K562 (cell line): ENCODE measurements around the gene CCAR1. TPM values are rescaled to one million over a fixed set of nuclear protein-coding genes. Genes with fewer than 3 reads are reported as not detected.
"Not testable (repeated sequence)": the region's sequence is repeated elsewhere in the genome, so short reads cannot be mapped to it uniquely, and the experiment has no call there.

Experiments used
- ATAC-seq: fragments of 200-7000 bp; cut with Tn5 transposase; 3 replicates; pipeline ENCODE4 v1.9.1; 2020; ENCODE audit warnings: moderate library complexity
- BruUV-seq: library from RNA; stranded (reverse); fragments of 400-500 nt; replicated peaks from 2 replicates; lab custom pipeline; 2021; lab: Mats Ljungman, UMichigan
- CTCF ChIA-PET: fragments of 300-600 bp; formaldehyde crosslinking; extraction: SDS; loops from one replicate; lab custom pipeline; 2021; ENCODE audit warnings: low intra/inter-chr PET ratio; lab: Yijun Ruan, JAX
- POLR2A ChIA-PET: fragments of 300-600, 350-650 bp; sonication (Branson Sonifier 250); formaldehyde crosslinking; extraction: SDS; loops from one replicate; lab custom pipeline; 2021; ENCODE audit warnings: antibody characterized with exemption, inconsistent platforms; lab: Yijun Ruan, JAX
- DNase-seq, 4 experiments: peaks; one replicate each; pipeline versions ENCODE4 v3.0.0 to v3.0.0-alpha.2; 2011 to 2018; ENCODE audit warnings: low spot score in 3 of 4, mixed read lengths in 3 of 4; ENCODE audit errors: extremely low read depth in 1 of 4
- FAIRE-seq: peaks from 2 replicates; lab custom pipeline; 2011; peaks lifted over from hg19 to GRCh38; lab: Jason Lieb, UNC
- H2AFZ ChIP-seq: 2 replicates; pipeline ENCODE4 v1.6.0; 2011; ENCODE audit warnings: low read depth, low read length, control low read depth, inconsistent platforms
- H3K27ac ChIP-seq: fragments of 200-600 bp; 3 replicates; pipeline ENCODE4 v1.8.0; 2011; ENCODE audit warnings: low read depth, mild to moderate bottlenecking, control low read depth, inconsistent platforms, low read length, moderate library complexity, mixed read lengths; ENCODE audit errors: extremely low read depth
- H3K27me3 ChIP-seq, 2 experiments: fragments of 300-600 bp in 1 of 2; 2 replicates in 1 of 2; 3 replicates in 1 of 2; pipeline versions ENCODE4 v1.6.0 to v1.8.0; 2011; ENCODE audit warnings: inconsistent platforms in 2 of 2, low read length in 2 of 2, mild to moderate bottlenecking in 1 of 2, mixed read lengths in 1 of 2, moderate library complexity in 1 of 2; ENCODE audit not compliant: control insufficient read depth in 2 of 2, insufficient read depth in 2 of 2
- H3K36me3 ChIP-seq: fragments of 300-600 bp; 3 replicates; pipeline ENCODE4 v1.8.0; 2011; ENCODE audit warnings: mild to moderate bottlenecking, low read length, inconsistent platforms; ENCODE audit not compliant: control insufficient read depth, insufficient read depth
- H3K4me1 ChIP-seq, 2 experiments: fragments of 200-600 bp in 1 of 2; replicated peaks in 1 of 2; 2 replicates in 1 of 2; 3 replicates in 1 of 2; pipeline versions ENCODE4 v1.5.1 to v1.8.0; 2011; ENCODE audit warnings: inconsistent platforms in 2 of 2, low read length in 2 of 2, mild to moderate bottlenecking in 1 of 2, mixed read lengths in 1 of 2, moderate library complexity in 1 of 2; ENCODE audit not compliant: control insufficient read depth in 2 of 2, insufficient read depth in 2 of 2
- H3K4me2 ChIP-seq: 2 replicates; pipeline ENCODE4 v1.6.1; 2011; ENCODE audit warnings: low read length, control low read depth, inconsistent platforms, mixed read lengths; ENCODE audit not compliant: insufficient read depth
- H3K4me3 ChIP-seq: fragments of 200-600 bp; sonication (generic), shearing (Covaris generic); 2 replicates; pipeline ENCODE4 v1.5.1; 2016; ENCODE audit warnings: control low read depth, inconsistent platforms
- H3K79me2 ChIP-seq: fragments of 200-600 bp; 3 replicates; pipeline ENCODE4 v1.8.0; 2011; ENCODE audit warnings: low read length, inconsistent platforms; ENCODE audit not compliant: control insufficient read depth, insufficient read depth
- H3K9ac ChIP-seq, 2 experiments: 2 replicates each; pipeline versions ENCODE4 v1.6.0 to v1.6.1; 2011; ENCODE audit warnings: low read depth in 2 of 2, low read length in 2 of 2, control low read depth in 1 of 2, inconsistent platforms in 1 of 2, mild to moderate bottlenecking in 1 of 2, mixed read lengths in 1 of 2; ENCODE audit not compliant: insufficient read depth in 1 of 2
- H3K9me1 ChIP-seq: one replicate; pipeline ENCODE4 v1.6.0; 2011; ENCODE audit warnings: inconsistent platforms, mild to moderate bottlenecking, low read length, moderate library complexity; ENCODE audit not compliant: control insufficient read depth, insufficient read depth
- H3K9me3 ChIP-seq: replicated peaks from 2 replicates; pipeline ENCODE4 v1.5.1; 2011; ENCODE audit warnings: low read depth, low read length, inconsistent platforms; ENCODE audit not compliant: control insufficient read depth, insufficient read depth
- H4K20me1 ChIP-seq: replicated peaks from 2 replicates; pipeline ENCODE4 v1.6.1; 2011; ENCODE audit warnings: low read length, inconsistent platforms, mixed read lengths; ENCODE audit not compliant: control insufficient read depth, insufficient read depth
- CTBP1 ChIP-seq: fragments of 450-650 bp; IDR thresholded peaks from 2 replicates; pipeline ENCODE4 v1.6.1; 2016; ENCODE audit warnings: borderline replicate concordance
- PHF8 ChIP-seq: fragments of 200-600 bp; sonication (generic); IDR thresholded peaks from 2 replicates; pipeline ENCODE4 v1.6.1; 2012; ENCODE audit warnings: mixed run types, mild to moderate bottlenecking, inconsistent platforms, low read length, moderate library complexity, borderline replicate concordance
- RB1 ChIP-seq: fragments of 450-650 bp; IDR thresholded peaks from 2 replicates; pipeline ENCODE4 v1.6.1; 2017; ENCODE audit warnings: low read depth, mild to moderate bottlenecking
- TFAP4 ChIP-seq: sonication (generic); formaldehyde crosslinking; IDR thresholded peaks from 2 replicates; pipeline ENCODE4 v1.8.0; 2022; ENCODE audit warnings: missing genetic modification reagents, mild to moderate bottlenecking, moderate library complexity, borderline replicate concordance
- VEZF1 ChIP-seq: fragments of 200-800 bp; sonication (Bioruptor generic); IDR thresholded peaks from 2 replicates; pipeline ENCODE4 v1.6.1; 2017; ENCODE audit warnings: missing genetic modification characterization, missing compliant biosample characterization
- ZFX ChIP-seq: sonication (generic); formaldehyde crosslinking; IDR thresholded peaks from 2 replicates; pipeline ENCODE4 v1.8.0; 2022; ENCODE audit warnings: mild to moderate bottlenecking, missing genetic modification reagents, moderate library complexity
- ZNF740 ChIP-seq, 3 experiments: fragments of 200-800 bp in 1 of 3; sonication (Bioruptor generic) in 1 of 3; sonication (generic) in 1 of 3; formaldehyde crosslinking in 1 of 3; IDR thresholded peaks; 2 replicates each; pipeline versions ENCODE4 v1.6.1 to v1.8.0; 2016 to 2022; ENCODE audit warnings: mild to moderate bottlenecking in 2 of 3, missing compliant biosample characterization in 2 of 3, missing genetic modification characterization in 2 of 3, missing genetic modification reagents in 1 of 3
- WGBS: fragments of 100-300 bp; shearing (Covaris generic); methylation state at CpG from one replicate; pipeline ENCODE4 v1.1.6; 2016; ENCODE audit warnings: low coverage, mixed read lengths; ENCODE audit not compliant: insufficient coverage; ENCODE audit errors: missing lambda C conversion rate; 5-methylcytosine and 5-hydroxymethylcytosine counted together
- in situ Hi-C: fragments of 300-500 bp; cut with MboI; formaldehyde crosslinking; loops from 4 replicates; pipeline ENCODE4 v1.15.0; 2018; ENCODE audit warnings: inconsistent platforms, mixed read lengths
- intact Hi-C: fragments of 100-400 bp; cut with micrococcal nuclease; formaldehyde crosslinking; loops from 2 replicates; pipeline ENCODE4 v1.14.2; 2022
- polyA plus RNA-seq, 8 experiments: library from polyadenylated mRNA; depleted of rRNA in 4 of 8; stranded (reverse) in 5 of 8; unstranded in 3 of 8; fragments of >200 nt; fragmentation: Nextera tagmentation in 2 of 8; fragmentation: Illumina TruSeq in 1 of 8; extraction: Ambion mirVana in 2 of 8; extraction: Trizol in 1 of 8; gene quantifications; 2 replicates each; pipeline versions ENCODE4 v1.2.1 to v1.2.3, GENCODE V29; 2011 to 2014; ENCODE audit warnings: inconsistent platforms in 1 of 8, missing spikeins in 1 of 8
- total RNA-seq, 7 experiments: library from RNA; depleted of rRNA in 6 of 7; stranded (reverse); fragments of >200 nt in 6 of 7; fragmentation: Illumina TruSeq in 2 of 7; extraction: Trizol in 2 of 7; gene quantifications; 2 replicates each; pipeline versions ENCODE4 v1.2.1 to v1.2.3, GENCODE V29; 2011 to 2021; ENCODE audit warnings: low replicate concordance in 1 of 7

CCAR1 gene
- total and polyA plus RNA-seq, 9 of the 15 experiments (the other 6 are each of a cell fraction or from before 2014, with no cell fraction given): 44.8 to 173 (median 111) TPM

GRCh38 chr10:68828083-68828601 lies 107.1 kb downstream of the CCAR1 start:
- Histone ChIP-seq H3K4me2 (peak overlapping the region; percentile 48), H3K4me3 (peak overlapping the region; percentile 22; the same call in 1 of the 2 replicates), H2AFZ (peak overlapping the region; percentile 69), H3K27me3 (peaks cover 28 to 39% of the 10 kb centered on the region in 2 experiments; a peak in 4 of 5 replicates), H3K4me1 (peaks cover 3 to 21% of the 10 kb centered on the region in 2 experiments; a peak in 3 of 5 replicates), H3K9ac (peak overlapping the region in 1 of 2 experiments; percentile 83; a peak in 2 of 4 replicates)
- intact Hi-C loops; in situ Hi-C loops; FAIRE-seq; H3K9me1 ChIP-seq; H3K36me3 ChIP-seq; H4K20me1 ChIP-seq; H3K27ac ChIP-seq; BruUV-seq; H3K9me3 ChIP-seq; H3K79me2 ChIP-seq; TF ChIP-seq ZNF740 (tag; IDR thresholded peaks at IDR 0.05): not testable (repeated sequence)
- ATAC-seq (peak; percentile 63), DNase-seq (peak in 3 of 4 experiments; percentile 11 to 50 (median 49))
- WGBS: 1% methylated on average over 25 of the region's 59 CpGs
- peak; percentile 27; the same call in 1 of the 2 replicates for TF ChIP-seq CTBP1
- peak; percentile 64 for TF ChIP-seq TFAP4 (CRISPR knock-in tag)
- 0 out of 2 replicates have a peak, but pooled peaks have one; percentile 34 for TF ChIP-seq RB1
- TF ChIP-seq ZNF740 (CRISPR knock-in tag; IDR thresholded peaks at IDR 0.05): 0 out of 2 replicates have a peak, but pooled peaks have one; percentile 24
- 0 out of 2 replicates have a peak, but pooled peaks have one; percentile 10 for TF ChIP-seq PHF8
- TF ChIP-seq ZFX: 0 out of 2 replicates have a peak, but pooled peaks have one; percentile 18
- TF ChIP-seq VEZF1 (CRISPR knock-in tag): peak; percentile 48
- ChIA-PET POLR2A (interaction anchor here (0.8 to 2.4 kb wide), 6 partner anchors 8 to 16 kb away, joined by 3 to 8 read pairs (median 4); no protein-coding TSS in a partner anchor), CTCF (interaction anchor here (0.6 to 0.8 kb wide), 3 partner anchors 37 to 616 kb away, joined by 3 to 5 read pairs (median 3); no protein-coding TSS in a partner anchor)
